Thyroid gland (tissue), 4 donors: Measurements from ENCODE around the gene KLKB1.

Experiments used
- CTCF ChIP-seq, 6 experiments: fragments of 200-600 bp in 3 of 6; fragments of 450-650 bp in 3 of 6; sonication (generic) in 3 of 6; IDR thresholded peaks; one replicate each; pipeline ENCODE4 v1.5.1; 2016 to 2019; ENCODE audit warnings: antibody characterized with exemption in 6 of 6, mild to moderate bottlenecking in 2 of 6, inconsistent platforms in 1 of 6, moderate library complexity in 1 of 6
- POLR2A ChIP-seq, 2 donors: fragments of 450-650 bp; IDR thresholded peaks; one replicate each; pipeline ENCODE4 v1.6.1; 2017; ENCODE audit warnings: antibody characterized with exemption in 2 of 2, mild to moderate bottlenecking in 2 of 2, moderate library complexity in 1 of 2

GRCh38 chr4:186260504-186261448 lies 33.5 kb downstream of the KLKB1 start:
- TF ChIP-seq CTCF (IDR thresholded peaks at IDR 0.05) (no peak), POLR2A (IDR thresholded peaks at IDR 0.05) (no peak)
